Measurements from ENCODE around the gene FGF1.

The FGF1 gene

DNA sequence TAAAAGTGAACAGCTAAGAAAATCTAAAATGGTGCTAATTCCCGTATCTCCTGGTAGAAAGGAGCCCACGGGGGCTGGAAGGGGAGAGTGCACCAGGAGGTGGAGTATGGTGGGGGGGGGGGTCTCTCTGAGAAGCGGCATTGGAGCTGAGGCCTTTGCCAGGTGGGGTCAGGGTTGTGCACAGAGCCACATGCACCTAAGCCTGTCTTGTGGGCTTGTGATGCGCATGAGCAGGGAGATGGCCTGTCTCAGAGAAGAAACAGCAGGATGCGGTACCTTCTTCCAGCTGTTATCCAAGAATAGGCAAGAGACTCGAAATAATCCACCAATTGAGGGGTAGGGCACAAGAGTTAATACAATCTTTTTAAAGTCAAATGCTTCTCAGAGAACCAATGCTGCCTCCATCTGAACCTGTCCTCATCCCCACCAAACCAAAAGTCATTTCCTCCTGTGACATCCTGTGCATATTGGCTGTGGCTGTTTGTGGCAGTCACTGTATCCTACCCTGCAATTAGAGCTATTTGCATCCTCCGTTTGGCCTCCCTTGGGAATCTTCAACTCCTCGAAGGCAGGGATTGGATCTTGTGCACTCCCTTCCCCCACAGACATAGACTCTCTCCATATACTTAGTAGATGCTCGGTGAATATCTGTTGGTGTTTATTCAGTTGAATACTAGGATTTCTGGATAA, 45.4 kb downstream of the FGF1 start:
- no peak for DNase-seq

DNA sequence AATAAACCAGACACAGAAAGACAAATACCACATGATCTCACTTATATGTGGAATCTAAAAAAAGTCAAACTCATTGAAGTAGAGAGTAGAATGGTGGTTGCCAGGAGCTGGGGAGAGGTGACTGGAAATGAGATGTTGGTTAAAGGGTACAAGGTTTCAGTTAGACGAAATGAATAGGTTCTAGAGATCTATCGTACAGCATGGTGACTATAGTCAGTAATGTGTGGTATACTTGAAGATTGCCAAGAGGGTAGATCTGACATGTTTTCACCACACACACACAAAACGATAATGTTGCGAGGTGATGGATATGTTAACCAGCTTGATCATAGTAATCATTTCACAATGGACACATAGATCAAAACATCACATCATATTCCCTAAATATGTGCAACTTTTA, 46.4 kb downstream of the FGF1 start:
- no peak for DNase-seq

DNA sequence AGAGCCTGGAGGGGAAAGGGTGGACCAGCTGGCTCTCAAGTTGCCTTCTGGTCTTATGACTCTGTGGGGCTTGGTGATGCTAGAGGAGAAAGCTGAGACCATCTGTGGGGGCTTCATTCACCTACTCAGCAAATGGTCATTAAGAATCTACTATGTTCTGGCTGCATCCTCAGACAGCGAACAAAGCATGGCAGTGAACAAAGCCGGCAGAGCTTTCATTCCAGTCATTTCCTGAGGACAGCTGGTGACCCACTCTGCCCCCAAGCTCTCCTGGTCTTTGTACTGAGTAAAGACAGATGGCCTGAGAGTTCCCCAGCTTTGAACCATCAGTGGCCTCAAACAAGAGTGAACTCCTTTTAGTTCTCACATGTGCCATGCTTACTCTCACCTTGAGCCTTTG, 48.0 kb downstream of the FGF1 start:
- no peak for DNase-seq

DNA sequence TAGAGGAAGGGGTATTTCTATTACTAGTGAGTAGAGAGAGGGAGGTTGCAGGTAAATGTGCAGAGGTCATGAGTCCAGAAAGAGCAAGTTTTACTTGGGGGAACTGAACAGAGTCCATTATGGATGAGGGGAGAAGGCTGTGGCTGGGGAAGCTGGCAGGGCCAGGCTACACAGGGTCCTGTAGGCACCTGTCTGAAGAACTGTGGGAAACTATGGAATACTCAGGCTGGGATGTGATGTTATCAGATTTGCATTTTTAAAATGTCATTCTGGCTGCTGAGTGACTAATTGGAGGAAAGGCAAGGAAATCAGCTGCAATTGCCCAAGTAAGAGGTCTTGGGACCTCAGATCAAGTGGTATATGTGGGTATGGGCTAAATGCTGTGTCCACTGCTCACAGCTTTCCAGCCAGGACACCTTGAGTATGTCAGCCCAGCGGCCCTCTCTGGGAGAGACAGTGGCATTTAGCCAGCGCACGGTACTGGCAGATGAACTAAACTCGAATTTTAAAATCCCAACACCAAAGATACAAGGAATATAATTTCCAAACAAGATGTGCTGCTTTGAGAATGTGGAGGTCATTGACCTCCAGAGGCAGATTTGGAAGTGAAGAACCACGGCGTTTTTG, 49.1 kb downstream of the FGF1 start:
- DNase-seq: no peak

DNA sequence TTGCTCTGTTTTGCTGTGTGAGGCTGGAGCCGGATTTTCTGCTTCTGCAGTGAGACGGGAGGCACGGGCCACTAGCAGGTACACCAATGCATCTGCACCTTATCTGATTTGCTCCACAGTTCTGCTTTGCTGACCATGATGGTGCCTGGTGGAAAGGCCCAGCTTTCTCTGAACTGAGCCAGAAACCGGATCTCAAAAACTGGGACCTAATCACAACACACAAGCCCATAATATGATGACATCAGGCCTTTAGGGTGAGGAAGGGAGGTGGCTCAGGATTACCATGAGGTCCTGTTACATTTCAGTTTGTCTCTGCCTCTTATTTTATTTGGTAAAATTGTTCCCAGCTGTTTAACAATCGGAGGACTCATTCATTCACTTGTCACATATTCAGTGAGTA, 49.8 kb downstream of the FGF1 start:
- DNase-seq: no peak

DNA sequence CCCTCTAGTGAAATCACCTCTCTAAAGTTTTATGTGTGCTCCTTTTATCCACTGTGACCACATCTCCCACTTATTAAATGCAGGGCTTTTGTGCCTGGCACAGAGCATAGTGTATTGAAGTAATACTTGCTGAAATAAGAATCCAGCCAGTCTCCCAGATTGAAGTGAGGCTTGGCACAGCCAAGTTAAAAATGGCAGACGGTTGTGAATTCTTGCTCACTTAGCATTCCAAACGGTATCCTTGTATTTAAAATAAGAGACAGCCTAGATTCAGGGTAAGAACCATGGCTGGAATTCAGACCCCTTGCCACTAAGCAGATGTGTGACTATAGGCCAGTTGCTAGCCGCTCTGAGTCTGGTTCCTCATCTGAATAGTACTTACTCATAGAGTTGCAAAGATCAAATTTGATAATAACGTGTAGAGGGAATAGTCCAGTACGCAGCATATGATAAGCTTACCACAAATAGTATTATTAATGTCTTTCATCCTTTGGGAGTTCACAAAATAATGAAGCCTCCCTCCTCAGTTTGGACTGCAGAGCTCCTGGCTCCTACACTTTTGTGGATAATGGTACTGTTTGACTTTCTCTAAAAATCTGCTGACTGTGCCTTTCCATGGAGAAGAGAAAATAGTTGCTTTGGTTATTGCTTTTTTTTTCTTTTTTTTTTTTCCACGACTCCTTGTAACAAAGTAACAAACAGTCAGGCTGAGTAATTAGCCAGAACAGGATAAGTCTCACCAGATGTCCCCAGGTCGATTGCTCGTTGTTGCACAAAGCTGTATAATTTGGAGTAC, 51.5 kb downstream of the FGF1 start:
- DNase-seq: no peak

DNA sequence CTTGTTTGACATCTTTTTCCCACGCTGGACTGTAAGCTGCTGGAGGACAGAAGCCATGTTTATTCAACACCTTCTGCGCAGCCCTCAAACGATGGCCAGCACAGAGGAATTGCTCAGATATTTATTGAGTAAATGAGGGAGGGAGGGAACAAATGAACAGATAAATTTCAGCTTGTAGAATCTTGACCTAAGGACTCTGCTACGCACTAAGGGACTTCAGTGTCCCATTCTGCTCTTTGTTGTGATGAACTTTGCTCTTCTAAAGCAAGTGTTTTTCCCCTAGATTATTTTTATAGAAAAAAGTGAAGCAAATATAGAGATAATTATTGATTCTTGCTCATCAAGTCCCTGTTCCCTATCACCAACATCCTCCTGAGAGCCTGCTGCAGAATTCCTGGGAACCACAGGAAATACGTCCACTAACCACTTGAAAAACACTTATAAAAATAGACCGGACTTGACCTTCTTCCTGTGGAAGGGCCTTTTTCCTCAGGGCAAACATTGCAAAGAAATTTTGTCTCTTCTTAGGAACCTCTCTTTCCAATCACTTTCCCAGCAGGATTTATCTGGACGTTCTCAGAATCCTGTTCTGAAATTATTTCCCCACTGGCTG, 54.9 kb downstream of the FGF1 start:
- no peak for DNase-seq

DNA sequence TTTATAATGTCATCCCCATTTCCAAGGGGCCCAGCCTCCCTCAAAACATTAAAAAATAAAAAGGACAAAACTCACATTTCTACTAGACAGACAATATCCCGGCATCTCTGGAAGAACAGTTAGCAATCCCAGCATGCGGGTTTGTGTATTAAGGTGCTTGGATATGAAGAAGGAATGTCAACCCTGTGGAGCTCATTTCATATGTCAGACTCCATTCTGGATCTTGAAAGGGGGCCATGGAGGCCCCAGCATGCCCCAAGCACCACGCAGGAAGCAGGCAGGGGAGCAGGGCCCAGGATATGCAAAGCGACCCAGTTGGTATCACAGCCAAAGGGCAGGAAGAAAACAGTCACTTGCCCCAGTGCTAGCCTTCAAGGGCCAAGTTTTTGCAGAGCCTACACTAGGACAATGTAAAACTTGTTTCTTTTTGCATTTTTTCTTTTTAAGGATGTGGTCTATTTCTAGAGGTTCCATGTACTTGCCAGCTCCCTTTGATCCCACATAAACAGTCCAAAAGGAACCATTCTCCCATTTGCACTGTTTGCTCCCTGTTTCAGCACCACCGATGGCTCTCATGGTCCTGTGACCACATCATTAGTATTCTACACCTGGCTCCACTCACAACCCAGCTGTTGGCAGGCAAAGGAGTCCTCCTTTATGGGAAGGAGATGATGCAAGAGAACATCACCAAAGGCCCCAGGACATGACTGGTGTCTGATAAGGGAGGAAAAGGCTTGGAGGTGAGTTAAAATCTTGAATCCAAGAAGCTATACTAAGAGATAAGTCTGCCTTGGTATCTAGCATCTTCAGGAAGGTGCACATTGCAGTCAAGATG, 58.3 kb downstream of the FGF1 start:
- no peak for DNase-seq

DNA sequence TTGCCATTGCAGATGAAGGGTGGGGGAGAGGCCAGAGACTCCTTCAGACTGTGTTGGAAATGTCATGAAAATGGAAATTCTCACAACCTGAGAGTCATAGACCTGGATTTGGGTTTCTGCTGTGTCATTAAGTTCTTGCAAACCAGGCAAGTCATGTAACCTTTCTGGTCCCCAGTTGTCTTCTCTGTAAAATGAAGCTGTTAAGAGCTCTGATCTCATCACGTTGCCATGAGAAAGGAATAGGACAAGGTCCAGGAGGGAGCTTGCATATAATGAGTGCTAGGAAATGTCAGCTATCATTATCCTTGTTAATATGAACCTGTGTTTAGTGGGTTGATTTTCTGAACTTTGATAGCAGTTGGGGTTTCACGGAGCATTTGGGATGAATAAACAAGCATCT, 59.1 kb downstream of the FGF1 start:
- DNase-seq: no peak

DNA sequence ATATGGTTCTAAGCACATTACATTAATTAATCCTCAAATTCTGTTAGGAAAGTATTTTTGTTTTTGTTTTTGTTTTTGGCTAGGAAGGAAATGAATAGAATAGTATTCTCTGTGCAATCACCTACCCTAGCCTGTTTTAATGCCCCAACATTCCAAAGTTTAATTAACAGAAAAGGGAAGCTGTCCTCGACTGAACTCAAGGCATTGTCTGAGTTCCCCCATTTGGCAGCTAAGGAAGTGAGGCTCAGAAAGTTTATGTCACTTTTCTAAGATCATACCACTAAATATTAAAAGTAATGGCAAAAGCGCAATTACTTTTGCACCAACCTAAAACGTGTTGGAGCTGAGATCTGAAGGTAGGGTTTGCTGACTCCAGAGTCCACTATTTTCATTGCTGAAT, 59.8 kb downstream of the FGF1 start:
- DNase-seq: no peak

DNA sequence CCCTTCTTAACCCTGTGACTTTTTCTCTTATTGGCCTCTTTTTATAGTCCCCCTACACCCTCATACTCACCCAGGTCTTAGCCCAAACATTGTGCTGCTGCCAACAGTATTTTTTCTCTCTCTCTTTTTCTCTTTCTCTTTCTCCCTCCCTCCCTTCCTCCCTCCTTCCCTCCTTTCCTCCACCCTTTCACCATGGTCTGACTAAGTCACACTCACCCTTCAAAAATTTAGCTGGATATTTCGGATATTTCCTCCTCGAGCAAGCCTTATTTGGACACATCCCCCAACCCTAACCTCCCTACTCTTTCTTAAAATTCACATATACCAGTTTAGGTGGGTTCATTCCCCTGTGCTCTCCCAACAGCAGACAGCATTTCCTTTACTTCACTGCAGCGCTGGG, 64.7 kb downstream of the FGF1 start:
- no peak for DNase-seq

DNA sequence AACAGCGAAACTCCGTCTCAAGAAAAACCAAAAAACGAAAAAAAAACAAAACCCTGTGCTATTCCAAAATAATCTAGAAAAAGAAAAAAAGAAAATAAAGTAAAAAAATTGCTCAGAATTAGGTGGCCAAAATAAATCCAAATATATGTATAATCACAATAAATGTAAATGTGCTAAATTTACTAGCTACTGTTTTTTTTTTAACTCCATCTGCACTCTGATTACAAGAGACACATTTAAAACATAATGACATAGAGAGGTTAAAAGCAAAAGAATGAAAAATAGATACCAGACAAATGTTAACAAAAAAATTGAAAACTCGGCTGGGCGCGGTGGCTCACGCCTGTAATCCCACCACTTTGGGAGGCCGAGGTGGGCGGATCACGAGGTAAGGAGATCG, 66.1 kb downstream of the FGF1 start:
- no peak for DNase-seq

DNA sequence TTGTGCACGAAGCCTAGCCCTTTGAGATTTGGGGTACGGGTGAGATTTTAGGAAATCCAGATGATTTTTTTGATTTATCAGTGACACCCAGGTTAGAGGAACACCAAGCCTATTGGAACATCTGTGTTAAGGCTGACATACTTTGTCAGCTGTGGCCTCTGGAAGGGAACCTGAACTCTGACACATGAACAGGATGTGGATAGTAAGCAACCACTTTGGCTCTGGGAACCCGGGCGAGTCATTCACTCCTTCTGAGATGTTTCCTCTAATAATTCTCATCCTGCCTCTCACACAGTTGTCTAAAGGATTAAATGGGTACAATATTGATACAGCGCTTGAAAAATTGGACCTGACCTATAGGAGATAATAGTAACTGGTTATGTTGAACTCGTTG, 67.8 kb downstream of the FGF1 start:
- no peak for DNase-seq

DNA sequence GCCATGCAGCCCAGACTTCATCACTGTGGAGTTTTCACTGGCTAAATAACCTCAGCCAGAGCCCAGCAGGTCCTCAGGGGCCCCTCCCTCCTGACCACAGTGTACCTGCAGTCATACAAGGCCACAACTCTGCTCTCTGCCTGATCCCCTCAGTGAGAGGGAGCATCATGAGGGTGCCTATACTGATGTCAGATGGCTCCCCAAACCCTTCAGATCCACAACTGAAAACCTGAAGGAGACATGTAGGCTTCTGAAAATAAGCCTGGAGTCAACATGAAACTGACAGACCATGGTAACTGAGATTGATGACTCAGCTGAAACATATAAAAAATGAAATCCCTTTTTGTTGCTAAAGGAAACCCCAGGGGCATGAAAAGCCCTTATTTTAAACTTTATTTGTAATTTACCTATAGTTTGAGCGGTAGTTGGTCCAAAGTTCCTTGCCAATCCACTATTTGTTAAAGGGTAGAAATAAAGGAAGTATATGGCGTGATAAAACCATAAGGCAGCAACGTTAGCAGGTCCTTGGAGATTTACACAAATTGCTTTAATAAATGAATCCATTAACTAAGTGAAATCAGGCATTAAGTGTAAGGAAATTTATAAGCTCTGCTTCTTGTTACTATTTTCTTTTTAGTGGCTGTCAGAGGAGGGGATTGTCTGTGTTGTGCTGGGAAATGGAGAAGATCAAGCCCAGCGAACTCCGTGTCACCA, 68.3 kb downstream of the FGF1 start:
- DNase-seq: no peak

DNA sequence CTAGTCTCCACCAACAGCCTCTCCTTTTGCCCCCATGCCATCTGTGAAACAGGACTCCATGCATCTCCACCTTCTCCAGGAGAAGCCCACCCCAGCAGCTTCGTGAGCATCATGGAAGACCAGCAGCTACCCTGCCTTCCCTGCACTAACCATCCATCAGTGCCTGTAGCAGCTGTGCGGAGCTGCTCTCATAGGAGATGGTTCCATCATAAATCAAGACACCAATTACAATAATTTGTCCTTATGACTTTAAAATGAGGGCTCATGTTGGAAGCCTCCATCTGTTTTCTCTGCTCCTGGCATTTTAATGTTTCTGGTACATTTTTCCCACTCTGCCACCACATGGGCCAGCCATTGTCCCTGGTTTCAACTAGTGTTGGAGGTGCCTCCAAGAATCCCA, 69.9 kb downstream of the FGF1 start:
- no peak for DNase-seq

DNA sequence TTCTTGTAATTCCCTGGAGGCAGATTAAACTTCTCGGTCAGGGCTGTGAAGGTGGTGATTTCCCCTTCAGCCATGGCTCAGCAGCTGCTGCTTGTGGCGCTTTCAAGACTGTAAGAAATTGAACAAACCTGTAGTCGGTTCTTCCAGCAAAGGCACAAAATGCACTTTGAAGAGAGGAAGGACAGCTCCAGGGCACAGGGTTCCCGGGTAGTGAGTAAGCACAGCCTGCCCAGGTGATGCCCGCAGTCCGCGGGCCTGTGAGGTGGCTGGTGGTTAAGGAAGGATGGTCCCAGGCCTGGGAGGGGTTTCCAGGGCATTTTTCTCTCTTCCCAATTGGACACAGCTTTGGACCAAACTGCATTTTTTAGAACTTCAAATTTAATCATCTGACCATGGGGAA, 71.8 kb downstream of the FGF1 start:
- no peak for DNase-seq

DNA sequence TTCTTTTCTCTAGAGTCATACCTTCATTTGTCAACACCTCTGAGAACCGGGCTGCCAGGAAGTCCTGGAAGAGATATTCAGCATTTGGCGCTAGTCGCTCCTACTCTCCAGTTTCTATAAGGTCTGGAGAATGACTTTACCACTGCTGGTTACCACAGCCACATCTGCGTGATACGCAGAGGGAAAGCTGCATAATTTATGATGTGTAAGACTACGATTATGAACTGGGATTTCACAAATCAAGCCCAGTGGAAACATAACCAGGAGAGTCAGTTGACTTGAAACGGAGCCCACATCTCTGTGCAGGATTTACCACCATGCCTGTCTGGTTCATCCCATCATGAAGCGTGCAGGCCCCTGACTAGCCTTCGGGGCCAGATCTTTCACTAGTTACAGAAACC, 72.6 kb downstream of the FGF1 start:
- DNase-seq: no peak

DNA sequence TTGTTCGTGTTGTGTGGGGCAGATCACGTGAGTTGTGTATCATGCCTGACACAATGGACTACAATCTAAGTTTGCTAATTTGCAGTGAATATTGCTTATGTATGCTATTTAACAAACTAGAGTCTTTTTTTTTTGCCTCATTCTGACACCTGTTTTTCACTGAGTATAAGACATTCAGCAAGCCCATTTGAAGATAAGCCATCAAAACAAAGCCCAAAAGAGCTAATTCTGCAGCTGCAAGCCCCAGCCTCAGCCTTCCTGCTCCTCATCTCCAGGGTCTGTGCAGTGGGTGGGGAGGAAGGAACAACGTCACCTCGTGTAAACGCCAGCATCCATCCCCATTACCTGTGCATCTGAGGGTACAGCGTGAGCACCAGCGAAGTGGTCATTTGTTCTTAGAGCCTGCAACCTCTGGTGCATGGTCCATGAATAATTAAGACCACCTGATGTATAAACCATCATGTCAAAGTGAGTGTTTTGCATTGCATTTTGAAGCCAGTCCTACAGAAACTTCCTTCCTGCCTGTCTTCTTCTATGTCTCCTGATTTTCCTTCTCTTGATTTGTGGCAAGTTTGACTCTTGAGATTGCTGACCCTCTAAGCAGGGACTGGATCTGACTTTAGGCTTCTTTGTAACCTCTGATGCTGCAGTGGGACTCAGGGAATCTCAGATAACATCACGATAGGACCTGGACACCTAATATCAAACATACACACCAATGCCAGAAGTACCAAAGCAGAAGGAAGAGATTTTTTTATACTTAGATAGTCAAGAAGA, 73.2 kb downstream of the FGF1 start:
- DNase-seq: no peak

DNA sequence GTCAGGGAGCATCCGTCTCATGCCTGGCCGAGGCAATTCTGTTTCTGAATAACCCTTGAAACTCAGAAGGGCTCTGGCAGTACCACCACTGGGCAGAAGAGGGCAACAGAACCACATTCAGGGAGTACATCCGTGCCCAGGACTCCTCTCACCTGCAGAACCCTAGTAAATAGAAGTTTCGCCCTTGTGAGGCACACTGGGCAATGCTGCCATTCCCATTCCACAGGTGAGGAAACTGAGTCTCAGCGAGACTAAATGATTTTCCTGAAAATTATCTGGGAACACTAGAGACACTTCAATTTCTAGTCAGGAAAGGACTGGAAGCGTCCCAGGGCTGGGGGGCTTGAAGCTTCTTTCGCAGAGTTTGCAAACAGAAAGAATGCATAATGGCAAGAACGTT, 74.7 kb downstream of the FGF1 start:
- no peak for DNase-seq

DNA sequence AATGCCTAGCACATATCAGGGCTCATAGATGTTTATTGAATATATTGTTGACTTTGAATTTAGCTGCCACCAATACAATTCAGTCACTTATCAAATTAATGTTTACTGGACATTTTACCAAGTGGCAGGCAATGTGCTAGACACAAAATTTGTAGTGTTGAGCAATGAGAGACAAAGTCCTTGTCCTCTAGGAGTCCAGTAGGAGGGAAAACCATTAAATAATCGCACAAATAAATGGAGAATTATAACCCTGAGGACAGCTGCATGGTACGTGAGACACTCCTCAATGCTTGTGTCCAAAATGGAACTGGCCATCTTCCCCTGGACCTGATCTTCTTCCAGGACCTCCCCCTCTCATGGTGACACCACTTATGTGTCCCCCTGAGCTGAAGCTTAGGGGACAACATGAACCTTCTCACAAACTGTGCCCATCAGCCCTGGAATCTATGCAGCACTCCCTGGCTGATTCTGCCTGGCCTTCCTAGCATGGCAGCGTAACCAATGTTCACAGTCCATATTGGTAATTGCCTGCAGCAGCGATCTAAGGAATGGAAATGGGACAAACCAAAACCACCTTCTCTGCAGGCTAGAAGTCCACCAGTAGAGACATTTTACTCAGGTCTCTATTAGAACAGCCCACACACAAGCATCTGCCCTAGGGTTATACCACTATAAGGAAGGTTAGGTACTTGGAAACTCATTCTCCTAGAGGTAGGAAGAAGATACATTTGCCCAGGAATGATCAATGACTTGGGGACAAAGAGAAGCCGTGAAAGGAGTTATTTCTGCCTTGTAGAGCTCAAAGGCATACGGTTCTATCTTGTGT, 75.5 kb downstream of the FGF1 start:
- DNase-seq: no peak

DNA sequence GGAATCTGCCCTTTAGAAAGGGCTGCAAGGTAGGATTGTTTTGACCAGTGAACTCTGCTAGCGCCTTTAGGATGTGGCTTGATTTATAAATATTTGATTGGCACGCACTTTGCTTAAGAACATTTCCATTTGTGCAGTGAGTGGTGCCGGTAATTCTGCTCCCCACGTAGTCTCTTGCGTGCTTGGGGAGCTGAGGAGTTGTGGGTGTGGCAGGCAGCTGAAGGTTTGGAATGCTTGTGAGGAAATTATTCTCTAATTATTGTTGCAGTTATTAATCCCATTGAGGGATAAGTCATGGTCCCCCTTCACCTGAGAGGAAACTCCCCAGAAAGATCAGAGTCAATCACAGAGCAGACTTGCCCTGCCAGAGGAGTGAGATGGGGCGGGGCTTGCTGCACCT, 76.7 kb downstream of the FGF1 start:
- DNase-seq: no peak

Measured in cortex of kidney (tissue), 1 donor.